M059J (cell line): ENCODE results near the gene TRPT1. TPM values are rescaled to one million over a fixed set of nuclear protein-coding genes. Genes with fewer than 3 reads are reported as not detected.

Experiments used
- DNase-seq: peaks from one replicate; pipeline ENCODE4 v3.0.0-alpha.2; 2012; ENCODE audit warnings: low read depth
- total RNA-seq: library from RNA; depleted of rRNA; stranded (reverse); fragments of >200 nt; shearing (Covaris generic); gene quantifications from 2 replicates; pipeline ENCODE4 v1.2.3, GENCODE V29; 2014; rRNA removed

TRPT1 gene
- total RNA-seq, 1 experiment from 2014 or later: 59.8 TPM

GRCh38 chr11:64178203-64178602 is 47.8 kb downstream of the TRPT1 start:
- DNase-seq: no peak

- no peak for DNase-seq
Measured at GRCh38 chr11:64176751-64177150, 49.2 kb downstream of the TRPT1 start.

Other genes starting within 250 kb of the TRPT1 start
- 62.8 and 74.0 TPM in 2 replicates for gene OTUB1, start 239.7 kb downstream of the TRPT1 start, total RNA-seq
- gene FLRT1, start 190.3 kb downstream of the TRPT1 start, total RNA-seq: 0.02 and 0.15 TPM in 2 replicates
- gene MACROD1, start 60.1 kb downstream of the TRPT1 start, total RNA-seq: 3.8 and 10.3 TPM in 2 replicates
- gene STIP1, start 40.0 kb downstream of the TRPT1 start, total RNA-seq: 244 and 310 TPM in 2 replicates
- gene FERMT3, start 19.5 kb downstream of the TRPT1 start, total RNA-seq: 0.20 TPM in 1 of 2 replicates, not detected in the other
- gene NUDT22, start 88 bp upstream of the TRPT1 start, total RNA-seq: 74.7 and 79.3 TPM in 2 replicates
- 20.6 and 23.7 TPM in 2 replicates for gene DNAJC4, start 4.4 kb upstream of the TRPT1 start, total RNA-seq
- 29.8 and 36.1 TPM in 2 replicates for gene VEGFB, start 8.4 kb upstream of the TRPT1 start, total RNA-seq
- 100 and 104 TPM in 2 replicates for gene FKBP2, start 14.9 kb upstream of the TRPT1 start, total RNA-seq
- 248 and 263 TPM in 2 replicates for gene PPP1R14B, start 20.8 kb upstream of the TRPT1 start, total RNA-seq
- 24.0 and 42.3 TPM in 2 replicates for gene PLCB3, start 25.3 kb upstream of the TRPT1 start, total RNA-seq
- 148 and 163 TPM in 2 replicates for gene BAD, start 58.5 kb upstream of the TRPT1 start, total RNA-seq
- 32.7 and 39.5 TPM in 2 replicates for gene GPR137, start 59.7 kb upstream of the TRPT1 start, total RNA-seq
- 0.10 TPM in 1 of 2 replicates, not detected in the other for gene KCNK4, start 65.1 kb upstream of the TRPT1 start, total RNA-seq
- not detected in 2 replicates for gene CATSPERZ, start 74.2 kb upstream of the TRPT1 start, total RNA-seq
- gene ESRRA, start 79.3 kb upstream of the TRPT1 start, total RNA-seq: 15.5 and 35.2 TPM in 2 replicates
- gene TRMT112, start 91.4 kb upstream of the TRPT1 start, total RNA-seq: 378 and 452 TPM in 2 replicates
- gene PRDX5, start 91.9 kb upstream of the TRPT1 start, total RNA-seq: 229 and 260 TPM in 2 replicates
- 0.07 and 3.9 TPM in 2 replicates for gene CCDC88B, start 114.0 kb upstream of the TRPT1 start, total RNA-seq
- gene RPS6KA4, start 133.0 kb upstream of the TRPT1 start, total RNA-seq: 26.9 and 41.8 TPM in 2 replicates